ENCODE measurements around the gene SMPD2.

DNA sequence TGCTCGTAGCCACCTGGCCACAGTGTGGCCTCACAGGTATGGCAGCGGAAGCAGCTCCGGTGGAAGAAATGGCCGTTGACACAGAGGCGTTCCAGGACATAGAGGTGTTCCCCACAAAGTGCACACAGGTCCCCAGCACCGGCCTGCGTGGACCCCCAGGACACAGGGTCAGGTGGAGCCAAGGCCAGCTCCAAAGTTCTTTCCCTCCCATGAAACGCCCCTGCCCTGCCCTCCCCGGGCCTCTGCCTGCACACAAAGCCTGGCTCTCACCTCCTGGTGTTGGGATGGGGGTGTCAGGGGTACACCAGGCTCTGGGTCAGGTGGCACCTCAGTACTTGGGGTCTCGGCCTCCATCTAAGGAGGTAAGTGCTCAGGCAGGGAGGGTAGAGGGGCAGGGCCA lies 6.6 kb downstream of the SMPD2 start:
- TF ChIP-seq, protein P1, sequence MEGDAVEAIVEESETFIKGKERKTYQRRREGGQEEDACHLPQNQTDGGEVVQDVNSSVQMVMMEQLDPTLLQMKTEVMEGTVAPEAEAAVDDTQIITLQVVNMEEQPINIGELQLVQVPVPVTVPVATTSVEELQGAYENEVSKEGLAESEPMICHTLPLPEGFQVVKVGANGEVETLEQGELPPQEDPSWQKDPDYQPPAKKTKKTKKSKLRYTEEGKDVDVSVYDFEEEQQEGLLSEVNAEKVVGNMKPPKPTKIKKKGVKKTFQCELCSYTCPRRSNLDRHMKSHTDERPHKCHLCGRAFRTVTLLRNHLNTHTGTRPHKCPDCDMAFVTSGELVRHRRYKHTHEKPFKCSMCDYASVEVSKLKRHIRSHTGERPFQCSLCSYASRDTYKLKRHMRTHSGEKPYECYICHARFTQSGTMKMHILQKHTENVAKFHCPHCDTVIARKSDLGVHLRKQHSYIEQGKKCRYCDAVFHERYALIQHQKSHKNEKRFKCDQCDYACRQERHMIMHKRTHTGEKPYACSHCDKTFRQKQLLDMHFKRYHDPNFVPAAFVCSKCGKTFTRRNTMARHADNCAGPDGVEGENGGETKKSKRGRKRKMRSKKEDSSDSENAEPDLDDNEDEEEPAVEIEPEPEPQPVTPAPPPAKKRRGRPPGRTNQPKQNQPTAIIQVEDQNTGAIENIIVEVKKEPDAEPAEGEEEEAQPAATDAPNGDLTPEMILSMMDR (conservative IDR thresholded peaks at IDR 0.05; ENCODE audit: low read depth in 2 of 2) = no peak
- TF ChIP-seq EZH2 (IDR thresholded peaks at IDR 0.05; ENCODE audit: low read depth, unreplicated experiment) (no peak), EZH2phosphoT487 (IDR thresholded peaks at IDR 0.05; ENCODE audit: unreplicated experiment) (no peak), ZNF114 (CRISPR knock-in tag; IDR thresholded peaks at IDR 0.05) (no peak), POLR2AphosphoS5 (IDR thresholded peaks at IDR 0.05; ENCODE audit: low read depth) (peak; percentile 17; the same call in 1 of the 2 replicates), CREB1 (CRISPR knock-in tag; IDR thresholded peaks at IDR 0.05; ENCODE audit: low read depth) (no peak), ZNF331 (CRISPR knock-in tag; IDR thresholded peaks at IDR 0.05; ENCODE audit: low read depth) (no peak)
- TF ChIP-seq, protein P2, sequence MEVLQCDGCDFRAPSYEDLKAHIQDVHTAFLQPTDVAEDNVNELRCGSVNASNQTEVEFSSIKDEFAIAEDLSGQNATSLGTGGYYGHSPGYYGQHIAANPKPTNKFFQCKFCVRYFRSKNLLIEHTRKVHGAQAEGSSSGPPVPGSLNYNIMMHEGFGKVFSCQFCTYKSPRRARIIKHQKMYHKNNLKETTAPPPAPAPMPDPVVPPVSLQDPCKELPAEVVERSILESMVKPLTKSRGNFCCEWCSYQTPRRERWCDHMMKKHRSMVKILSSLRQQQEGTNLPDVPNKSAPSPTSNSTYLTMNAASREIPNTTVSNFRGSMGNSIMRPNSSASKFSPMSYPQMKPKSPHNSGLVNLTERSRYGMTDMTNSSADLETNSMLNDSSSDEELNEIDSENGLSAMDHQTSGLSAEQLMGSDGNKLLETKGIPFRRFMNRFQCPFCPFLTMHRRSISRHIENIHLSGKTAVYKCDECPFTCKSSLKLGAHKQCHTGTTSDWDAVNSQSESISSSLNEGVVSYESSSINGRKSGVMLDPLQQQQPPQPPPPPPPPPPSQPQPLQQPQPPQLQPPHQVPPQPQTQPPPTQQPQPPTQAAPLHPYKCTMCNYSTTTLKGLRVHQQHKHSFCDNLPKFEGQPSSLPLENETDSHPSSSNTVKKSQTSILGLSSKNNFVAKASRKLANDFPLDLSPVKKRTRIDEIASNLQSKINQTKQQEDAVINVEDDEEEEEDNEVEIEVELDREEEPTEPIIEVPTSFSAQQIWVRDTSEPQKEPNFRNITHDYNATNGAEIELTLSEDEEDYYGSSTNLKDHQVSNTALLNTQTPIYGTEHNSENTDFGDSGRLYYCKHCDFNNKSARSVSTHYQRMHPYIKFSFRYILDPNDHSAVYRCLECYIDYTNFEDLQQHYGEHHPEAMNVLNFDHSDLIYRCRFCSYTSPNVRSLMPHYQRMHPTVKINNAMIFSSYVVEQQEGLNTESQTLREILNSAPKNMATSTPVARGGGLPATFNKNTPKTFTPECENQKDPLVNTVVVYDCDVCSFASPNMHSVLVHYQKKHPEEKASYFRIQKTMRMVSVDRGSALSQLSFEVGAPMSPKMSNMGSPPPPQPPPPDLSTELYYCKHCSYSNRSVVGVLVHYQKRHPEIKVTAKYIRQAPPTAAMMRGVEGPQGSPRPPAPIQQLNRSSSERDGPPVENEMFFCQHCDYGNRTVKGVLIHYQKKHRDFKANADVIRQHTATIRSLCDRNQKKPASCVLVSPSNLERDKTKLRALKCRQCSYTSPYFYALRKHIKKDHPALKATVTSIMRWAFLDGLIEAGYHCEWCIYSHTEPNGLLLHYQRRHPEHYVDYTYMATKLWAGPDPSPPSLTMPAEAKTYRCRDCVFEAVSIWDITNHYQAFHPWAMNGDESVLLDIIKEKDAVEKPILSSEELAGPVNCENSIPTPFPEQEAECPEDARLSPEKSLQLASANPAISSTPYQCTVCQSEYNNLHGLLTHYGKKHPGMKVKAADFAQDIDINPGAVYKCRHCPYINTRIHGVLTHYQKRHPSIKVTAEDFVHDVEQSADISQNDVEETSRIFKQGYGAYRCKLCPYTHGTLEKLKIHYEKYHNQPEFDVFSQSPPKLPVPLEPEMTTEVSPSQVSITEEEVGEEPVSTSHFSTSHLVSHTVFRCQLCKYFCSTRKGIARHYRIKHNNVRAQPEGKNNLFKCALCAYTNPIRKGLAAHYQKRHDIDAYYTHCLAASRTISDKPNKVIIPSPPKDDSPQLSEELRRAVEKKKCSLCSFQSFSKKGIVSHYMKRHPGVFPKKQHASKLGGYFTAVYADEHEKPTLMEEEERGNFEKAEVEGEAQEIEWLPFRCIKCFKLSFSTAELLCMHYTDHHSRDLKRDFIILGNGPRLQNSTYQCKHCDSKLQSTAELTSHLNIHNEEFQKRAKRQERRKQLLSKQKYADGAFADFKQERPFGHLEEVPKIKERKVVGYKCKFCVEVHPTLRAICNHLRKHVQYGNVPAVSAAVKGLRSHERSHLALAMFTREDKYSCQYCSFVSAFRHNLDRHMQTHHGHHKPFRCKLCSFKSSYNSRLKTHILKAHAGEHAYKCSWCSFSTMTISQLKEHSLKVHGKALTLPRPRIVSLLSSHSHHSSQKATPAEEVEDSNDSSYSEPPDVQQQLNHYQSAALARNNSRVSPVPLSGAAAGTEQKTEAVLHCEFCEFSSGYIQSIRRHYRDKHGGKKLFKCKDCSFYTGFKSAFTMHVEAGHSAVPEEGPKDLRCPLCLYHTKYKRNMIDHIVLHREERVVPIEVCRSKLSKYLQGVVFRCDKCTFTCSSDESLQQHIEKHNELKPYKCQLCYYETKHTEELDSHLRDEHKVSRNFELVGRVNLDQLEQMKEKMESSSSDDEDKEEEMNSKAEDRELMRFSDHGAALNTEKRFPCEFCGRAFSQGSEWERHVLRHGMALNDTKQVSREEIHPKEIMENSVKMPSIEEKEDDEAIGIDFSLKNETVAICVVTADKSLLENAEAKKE (CRISPR knock-in tag; IDR thresholded peaks at IDR 0.05) = no peak

All from GM23338 (cell line).